Mononuclear cell (primary cell): ENCODE measurements around the gene ZNF214. TPM values are rescaled to one million over a fixed set of nuclear protein-coding genes. Genes with fewer than 3 reads are reported as not detected.

Experiments
- total RNA-seq: library from RNA; depleted of rRNA; stranded (reverse); fragments of >200 nt; gene quantifications from one replicate; pipeline ENCODE4 v1.2.3, GENCODE V29; 2012

ZNF214 gene
- total RNA-seq, 1 donor = not detected

Other genes starting within 250 kb of the ZNF214 start
- 0.10 TPM for gene OR2AG2, start 248.4 kb downstream of the ZNF214 start, total RNA-seq
- not detected for gene OR2AG1, start 237.3 kb downstream of the ZNF214 start, total RNA-seq
- gene OR6A2, start 220.7 kb downstream of the ZNF214 start, total RNA-seq = not detected
- gene OR10A5, start 174.7 kb downstream of the ZNF214 start, total RNA-seq = not detected
- gene OR10A2, start 157.3 kb downstream of the ZNF214 start, total RNA-seq = not detected
- not detected for gene OR10A4, start 143.7 kb downstream of the ZNF214 start, total RNA-seq
- gene OR2D2, start 127.8 kb downstream of the ZNF214 start, total RNA-seq = 0.10 TPM
- not detected for gene OR2D3, start 99.3 kb downstream of the ZNF214 start, total RNA-seq
- gene ZNF215, start 93.9 kb downstream of the ZNF214 start, total RNA-seq = 0.52 TPM
- under 0.01 TPM for gene NLRP14, start 133 bp upstream of the ZNF214 start, total RNA-seq
- not detected for gene RBMXL2, start 68.7 kb upstream of the ZNF214 start, total RNA-seq
- 0.10 TPM for gene SYT9, start 231.6 kb upstream of the ZNF214 start, total RNA-seq